GM20431 (cell line): ENCODE data around the gene SAPCD2.

ENCODE experiments used
- in situ Hi-C: fragments of 300-500 bp; cut with MseI, MboI; formaldehyde crosslinking; loops from one replicate; pipeline ENCODE4 v1.15.0; 2020; ENCODE audit warnings: low sequenced_read_pairs; ENCODE audit not compliant: unreplicated experiment

SAPCD2 gene

DNA sequence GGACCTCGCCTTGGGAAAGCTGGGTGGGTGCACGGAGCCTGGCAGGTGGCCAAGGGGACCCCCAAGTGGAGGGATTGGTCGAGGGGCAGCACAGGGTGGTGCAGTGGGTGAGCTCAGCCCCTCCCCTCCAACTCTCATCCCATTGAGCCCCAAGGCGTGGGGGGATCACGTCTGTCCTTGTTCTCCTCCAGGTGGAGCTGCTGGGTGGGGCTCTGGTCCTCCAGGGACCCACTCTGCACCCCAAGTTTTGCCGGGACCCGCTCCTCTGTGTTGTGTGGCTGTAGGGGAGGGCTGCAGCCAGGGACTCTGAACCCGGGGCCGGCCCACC is 34.9 kb downstream of the SAPCD2 start:
- in situ Hi-C loops = loop anchor here (10.0 kb wide), 1 partner anchor 251 kb away; no protein-coding TSS in a partner anchor

DNA sequence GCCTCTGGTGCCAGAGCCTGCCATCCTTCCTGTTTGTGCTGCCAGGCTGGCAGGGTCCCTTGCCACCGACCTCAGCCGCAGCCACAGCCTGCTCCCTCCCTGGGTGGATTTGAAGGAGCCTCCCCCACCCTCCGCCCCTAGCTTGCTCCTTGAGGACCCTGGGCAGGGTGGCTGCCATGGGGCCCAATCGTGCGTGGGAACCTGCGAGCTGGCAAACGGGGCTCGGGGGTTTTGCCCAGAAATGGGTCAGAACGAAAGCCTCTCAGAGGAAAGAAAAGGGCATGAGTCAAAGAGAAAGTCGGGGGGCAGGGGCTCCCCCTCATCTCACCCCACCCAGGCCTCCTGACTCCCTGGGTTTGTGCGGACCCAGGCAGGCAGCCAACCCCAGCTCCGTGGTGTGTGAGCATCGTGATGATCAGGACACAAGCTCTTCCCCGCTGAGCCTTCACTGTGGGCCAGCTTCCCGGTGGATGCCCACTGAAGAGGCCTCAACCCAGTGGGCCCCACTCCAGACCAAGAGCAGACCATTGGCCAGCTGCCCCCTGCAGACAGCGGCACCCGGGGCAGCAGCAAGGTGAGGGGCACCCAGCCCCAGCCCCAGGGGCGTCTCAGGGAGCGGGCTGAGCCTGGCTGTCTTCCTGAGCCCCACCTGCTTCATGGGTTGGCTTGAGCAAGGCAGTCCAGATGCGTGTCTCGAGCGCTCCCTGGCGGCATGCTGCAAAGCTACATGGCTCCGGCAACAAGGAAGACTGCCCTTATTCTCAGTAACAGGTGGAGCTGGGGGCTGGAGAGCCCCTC is 35.4 kb downstream of the SAPCD2 start:
- in situ Hi-C loops = loop anchor here (10.0 kb wide), 1 partner anchor 250 kb away; no protein-coding TSS in a partner anchor

DNA sequence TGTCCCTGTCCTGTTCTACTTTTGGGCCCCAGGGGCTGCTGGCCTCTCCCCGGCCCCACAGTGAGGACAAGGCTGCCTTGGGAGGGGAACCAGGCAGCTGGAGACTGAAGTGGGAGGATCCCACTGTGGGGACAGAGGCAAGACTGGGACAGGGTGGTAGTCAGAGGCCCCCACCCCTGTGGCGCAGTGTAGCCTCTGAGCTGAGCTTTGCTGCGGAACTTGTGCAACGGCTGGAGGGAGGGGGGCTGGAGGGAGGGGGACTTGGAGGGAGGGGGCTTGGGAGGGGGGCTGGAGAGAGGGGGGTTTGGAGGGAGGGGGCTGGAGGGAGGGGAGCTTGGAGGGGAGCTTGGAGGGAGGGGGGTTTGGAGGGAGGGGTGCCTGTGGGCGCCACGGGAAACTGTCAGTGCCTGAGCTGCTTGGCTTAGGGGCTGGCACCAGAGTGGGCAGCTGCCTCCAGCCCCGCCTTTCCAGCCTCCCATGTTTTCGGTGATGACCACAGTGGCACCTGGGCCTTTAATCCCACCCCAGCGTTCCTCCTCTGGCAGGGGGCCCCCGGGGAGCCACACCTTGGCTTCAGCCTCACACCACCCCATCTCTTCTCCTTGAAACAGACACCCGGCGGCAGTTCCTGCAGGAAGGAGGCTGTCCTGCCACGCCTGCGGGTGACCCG is 36.2 kb downstream of the SAPCD2 start:
- in situ Hi-C loops = loop anchor here (10.0 kb wide), 1 partner anchor 249 kb away; no protein-coding TSS in a partner anchor

DNA sequence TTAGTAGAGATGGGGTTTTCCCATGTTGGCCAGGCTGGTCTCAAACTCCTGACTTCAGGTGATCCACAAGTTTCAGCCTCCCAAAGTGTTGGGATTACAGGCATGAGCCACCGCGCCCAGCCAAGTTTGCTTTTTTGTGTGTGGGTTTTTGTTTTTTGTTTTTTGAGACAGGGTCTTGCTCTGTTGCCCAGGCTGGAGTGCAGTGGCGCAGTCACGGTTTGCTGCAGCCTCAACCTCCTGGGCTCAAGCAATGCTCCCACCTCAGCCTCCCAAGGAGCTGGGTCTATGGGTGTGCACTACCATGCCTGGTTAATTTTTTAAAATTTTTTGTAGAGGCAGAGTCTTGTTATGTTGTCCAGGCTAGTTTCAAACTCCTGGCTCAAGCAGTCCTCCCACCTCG is 36.9 kb downstream of the SAPCD2 start:
- in situ Hi-C loops = loop anchor here (10.0 kb wide), 1 partner anchor 249 kb away; no protein-coding TSS in a partner anchor

GRCh38 chr9:137032858-137033257 is 37.5 kb downstream of the SAPCD2 start:
- in situ Hi-C loops = loop anchor here (10.0 kb wide), 1 partner anchor 248 kb away; no protein-coding TSS in a partner anchor

DNA sequence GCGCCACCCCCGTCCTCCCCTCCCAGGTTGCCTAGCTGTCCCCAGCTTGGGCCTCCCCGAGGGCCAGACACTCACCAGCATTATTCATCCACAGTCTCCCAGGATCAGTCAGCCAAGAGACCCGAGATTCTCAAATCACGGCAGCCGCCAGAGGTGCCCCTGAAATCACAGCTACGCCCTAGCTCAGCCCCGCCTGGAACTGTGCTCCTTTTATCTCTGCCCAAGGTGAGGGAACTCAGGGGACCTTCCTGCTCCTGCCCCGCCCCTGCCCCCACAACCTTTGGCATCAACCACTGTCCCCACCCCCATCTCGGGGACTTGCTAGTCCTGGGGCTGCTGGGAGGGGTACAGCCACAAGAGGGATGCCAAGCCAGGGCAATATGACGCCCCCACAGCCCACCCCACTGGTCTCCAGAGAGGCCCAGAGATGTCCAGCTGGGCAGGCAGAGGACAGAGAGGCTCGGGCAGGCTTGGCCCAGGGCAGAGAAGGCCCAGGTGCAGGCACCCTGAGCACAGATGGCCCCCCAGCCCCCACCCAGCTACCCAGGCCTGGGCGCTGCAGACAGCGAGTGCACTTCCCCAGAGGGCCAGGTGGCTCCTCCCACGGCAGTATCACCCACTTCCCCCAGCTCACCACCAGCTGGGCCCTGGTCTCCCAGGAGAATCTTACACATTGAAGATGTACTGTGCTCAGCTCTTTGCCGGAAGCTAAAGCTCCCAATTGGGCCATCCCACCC is 38.3 kb downstream of the SAPCD2 start, which contains the start of gene FUT7:
FUT7 (minus strand) TSS at position 185 of the 737 bp plus-strand sequence; CDS start at position 88, 97 bp downstream.
- in situ Hi-C loops = loop anchor here (10.0 kb wide), 1 partner anchor 247 kb away; no protein-coding TSS in a partner anchor

DNA sequence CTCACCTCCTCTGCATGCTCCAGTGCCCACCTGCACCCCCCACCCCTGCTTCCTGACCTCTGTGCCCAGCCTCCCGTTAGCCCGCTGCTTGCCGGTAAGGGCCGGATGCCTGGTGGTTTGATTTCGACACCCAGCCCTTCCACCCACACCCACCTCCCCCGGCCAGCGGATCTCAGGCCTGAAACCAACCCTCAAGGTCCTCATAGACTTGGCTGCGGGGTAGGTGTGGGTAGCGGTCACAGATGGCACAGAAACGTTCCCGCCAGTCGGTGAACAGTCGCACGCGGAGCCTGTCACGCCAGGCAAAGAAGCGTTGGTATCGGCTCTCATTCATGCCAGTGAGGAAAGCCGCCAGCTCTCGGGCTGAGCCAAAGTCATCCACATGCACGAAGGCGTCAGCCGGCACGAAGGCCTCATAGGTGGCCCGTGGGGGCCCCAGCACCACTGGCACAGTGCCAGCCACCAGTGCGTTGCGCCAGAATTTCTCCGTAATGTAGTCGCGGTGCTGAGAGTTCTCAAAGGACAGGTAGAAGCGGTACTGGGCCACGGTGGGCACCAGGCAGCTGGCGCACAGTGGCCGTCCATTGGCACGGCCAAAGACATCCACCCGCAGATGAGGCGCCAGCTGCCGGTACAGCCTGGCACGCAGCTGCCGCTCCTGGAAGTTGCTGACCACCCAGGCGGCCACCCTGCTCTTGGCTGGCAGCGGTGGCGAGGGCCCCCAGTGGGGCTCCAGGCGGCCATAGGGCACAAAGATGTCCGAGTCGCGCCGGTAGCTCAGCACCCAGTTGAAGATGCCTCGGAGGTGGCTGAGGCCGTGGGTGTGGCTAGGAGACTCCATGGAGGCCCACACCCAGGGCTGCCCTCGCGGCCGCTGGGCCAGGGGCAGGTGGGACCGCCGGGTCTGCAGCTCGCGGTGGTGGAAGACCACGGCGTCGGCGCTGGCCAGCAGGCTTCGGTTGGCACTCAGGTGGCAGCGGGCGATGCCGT is 39.5 kb downstream of the SAPCD2 start:
- in situ Hi-C loops = loop anchor here (10.0 kb wide), 1 partner anchor 246 kb away; no protein-coding TSS in a partner anchor

GRCh38 chr9:137030006-137030405 is 40.4 kb downstream of the SAPCD2 start:
- in situ Hi-C loops = loop anchor here (10.0 kb wide), 1 partner anchor 245 kb away; no protein-coding TSS in a partner anchor

DNA sequence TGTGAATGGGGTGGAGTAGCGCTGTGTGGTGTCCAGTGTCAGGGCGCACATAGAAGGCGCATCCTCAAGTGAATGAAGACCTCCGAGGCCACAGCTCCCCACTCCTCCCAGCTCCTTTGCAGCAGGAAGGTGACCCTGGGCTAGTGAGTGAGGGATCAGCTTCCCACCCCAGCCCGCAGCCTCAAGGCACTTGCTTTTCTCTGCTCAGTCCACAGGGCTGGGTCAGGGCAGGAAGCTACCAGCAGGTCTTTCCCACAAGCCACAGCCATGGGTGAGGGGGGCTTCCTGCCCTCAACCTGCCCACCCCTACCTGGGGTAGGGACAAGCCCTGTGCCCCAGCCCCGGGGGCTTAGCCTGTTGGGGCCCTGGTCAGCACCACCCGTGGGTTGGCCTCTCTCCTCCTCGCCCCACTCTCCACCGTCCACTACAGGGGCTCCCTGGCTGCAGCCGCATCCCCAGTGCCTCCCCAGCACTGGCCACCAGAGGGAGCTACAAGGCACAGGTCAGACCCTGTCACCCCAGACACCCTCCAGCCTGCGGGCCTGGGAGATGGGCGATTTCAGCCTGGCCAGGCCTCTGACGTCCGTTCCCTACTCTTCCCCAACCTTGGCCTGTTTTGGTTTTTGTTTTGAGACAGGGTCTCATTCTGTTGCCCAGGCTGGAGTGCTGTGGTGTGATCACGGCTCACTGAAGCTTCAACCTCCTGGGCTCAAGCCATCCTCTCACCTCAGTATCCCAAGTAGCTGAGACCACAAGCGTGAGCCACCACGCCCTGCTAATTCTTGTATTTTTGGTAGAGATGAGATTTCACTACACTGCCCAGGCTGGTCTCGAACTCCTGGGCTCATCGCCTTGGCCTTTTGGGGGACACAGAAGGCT is 41.1 kb downstream of the SAPCD2 start:
- in situ Hi-C loops = no loop called here

DNA sequence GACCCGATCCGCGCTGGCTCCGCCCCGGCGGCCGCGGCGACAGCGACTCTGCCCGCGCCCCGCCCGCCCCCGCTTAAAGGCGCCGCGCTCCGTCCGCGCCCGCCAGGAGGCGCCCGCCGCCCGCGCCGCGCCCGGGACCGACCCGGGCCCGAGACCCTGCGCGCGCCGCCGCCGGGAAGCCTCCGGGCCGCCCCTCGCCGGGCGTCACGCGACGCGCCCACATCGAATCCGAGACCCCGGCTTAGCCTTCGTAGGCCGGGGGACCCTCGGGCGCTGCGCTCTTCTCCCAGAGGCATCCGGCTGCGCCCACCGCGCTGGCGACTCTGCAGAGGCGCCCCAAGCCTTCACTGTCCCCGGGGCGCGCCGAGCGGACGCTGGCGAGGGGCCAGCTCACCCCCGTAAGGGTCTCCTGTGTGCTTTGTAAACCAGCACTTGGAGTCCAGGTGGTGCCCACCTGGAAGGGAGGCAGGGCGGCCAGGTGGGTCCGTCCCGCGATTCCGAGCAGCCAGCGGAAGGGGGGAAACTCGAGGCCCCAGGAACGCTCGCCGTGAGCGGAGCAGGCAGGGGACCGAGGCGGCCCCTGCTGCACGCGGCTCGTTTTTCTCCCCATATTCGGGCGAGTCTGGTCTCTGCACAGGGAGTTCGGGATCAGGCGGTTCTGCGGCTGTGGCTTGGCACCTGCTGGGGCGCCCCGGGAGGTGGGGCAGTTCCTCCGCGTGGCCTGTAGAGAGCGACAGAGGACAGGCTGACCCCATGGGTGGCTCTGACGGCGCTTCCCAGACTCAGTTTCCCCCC is 41.9 kb downstream of the SAPCD2 start:
- in situ Hi-C loops = no loop called here

DNA sequence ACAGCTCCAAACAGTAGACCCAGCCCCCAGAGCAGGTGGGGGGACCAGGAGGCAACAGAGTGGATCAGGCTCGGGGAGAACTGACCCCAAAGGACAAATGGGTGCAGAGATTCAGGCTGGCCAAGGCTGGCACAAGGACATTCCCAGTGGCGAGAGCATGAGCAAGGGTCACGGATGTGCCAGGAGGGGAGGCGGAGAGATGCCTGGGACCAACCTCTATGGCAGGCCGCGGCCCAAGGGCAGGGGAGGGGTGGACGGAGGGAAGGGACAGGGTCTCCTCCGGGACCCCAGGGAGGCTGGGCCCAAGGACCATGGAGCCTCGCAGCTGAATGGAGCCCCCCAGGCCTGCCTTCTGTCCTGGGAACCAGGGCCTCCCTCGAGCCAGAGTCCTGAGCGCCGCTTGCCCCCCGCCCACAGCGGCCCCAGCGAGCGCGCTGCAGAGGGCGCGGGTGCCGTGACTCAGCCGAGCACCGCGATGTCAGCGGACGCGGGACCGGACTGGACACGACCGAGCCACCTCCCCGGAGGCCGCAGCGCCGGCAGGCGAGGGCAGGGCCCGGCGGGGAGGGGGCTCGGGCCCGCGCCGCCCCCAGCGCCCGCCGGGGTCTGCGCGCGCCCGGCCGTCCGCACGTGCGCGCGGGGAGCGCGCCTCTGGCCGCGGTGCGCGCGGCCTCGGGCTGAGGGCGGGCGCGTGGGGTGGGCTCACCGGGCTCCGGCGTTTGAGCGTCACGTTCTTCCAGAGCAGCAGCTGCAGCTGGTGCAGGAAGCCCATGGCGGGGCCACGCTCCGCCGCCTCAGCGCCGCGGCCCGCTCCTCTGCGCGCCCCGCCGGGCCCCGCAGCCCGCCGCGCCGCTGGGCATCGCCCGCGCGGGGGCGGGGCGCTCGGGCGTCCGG is 42.7 kb downstream of the SAPCD2 start, which contains the start of gene ABCA2:
ABCA2 (minus strand) TSS at position 869 of the 894 bp plus-strand sequence; CDS start at position 772, 97 bp downstream.
- in situ Hi-C loops = no loop called here

DNA sequence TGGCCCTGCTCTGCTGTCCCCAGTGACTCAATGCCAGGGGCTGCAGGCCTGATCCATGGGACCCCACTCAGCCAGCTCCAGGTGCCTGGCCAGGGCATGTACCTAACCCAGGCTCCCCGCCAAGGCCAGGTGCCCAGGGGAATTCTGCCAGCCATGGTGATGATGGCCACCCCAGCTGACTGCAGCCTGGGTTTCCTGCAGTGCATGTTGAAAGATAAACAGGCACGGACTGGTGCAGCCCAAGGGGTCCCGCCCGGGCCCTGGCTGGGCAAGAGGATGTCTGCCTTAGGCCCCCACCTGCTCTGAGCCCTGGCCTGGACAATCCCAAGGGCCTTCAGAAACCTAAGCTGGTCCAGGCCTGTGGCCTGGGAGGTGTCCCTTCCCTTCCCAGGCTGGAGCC is 43.5 kb downstream of the SAPCD2 start:
- in situ Hi-C loops = no loop called here

DNA sequence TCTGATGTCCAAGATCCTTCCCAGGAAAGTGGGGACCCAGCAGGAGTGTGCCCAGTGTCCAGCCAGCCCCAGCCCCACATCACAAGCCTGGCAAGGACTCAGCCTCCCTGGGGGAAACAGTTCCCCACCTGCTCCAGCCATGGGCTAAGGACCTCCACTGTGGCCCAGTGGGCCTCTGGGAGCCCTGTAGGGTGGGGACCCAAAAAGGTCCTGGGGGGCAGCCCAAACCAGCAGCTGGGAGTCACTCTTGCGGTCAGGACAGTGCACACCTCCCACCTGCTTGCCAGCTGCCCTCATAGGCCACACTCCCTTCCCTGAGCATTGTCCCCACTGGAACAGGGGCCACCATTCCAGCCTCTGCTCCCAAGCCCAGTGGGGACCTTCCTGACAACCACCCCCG is 44.0 kb downstream of the SAPCD2 start:
- in situ Hi-C loops = no loop called here

- in situ Hi-C loops = no loop called here
These were observed 44.8 kb downstream of the SAPCD2 start for GRCh38 chr9:137025517-137025966.

GRCh38 chr9:137023583-137023991 is 46.8 kb downstream of the SAPCD2 start:
- in situ Hi-C loops = no loop called here

GRCh38 chr9:137023157-137023556 is 47.2 kb downstream of the SAPCD2 start:
- in situ Hi-C loops = no loop called here
